Kidney epithelial cell (primary cell): Measurements from ENCODE around the gene TEX14. TPM values are rescaled to one million over a fixed set of nuclear protein-coding genes. Genes with fewer than 3 reads are reported as not detected.
A peak's percentile ranks its signal among the peaks of the same experiment; 100 is the strongest.
"Not testable (repeated sequence)": the region's sequence is repeated elsewhere in the genome, so short reads cannot be mapped to it uniquely, and the experiment has no call there.

ENCODE experiments used
- DNase-seq: peaks from one replicate; pipeline ENCODE4 v3.0.0-alpha.2; 2010; ENCODE audit warnings: low read depth
- H3K27me3 ChIP-seq: 2 replicates; pipeline ENCODE4 v1.6.0; 2011; ENCODE audit warnings: low read length; ENCODE audit not compliant: control insufficient read depth, insufficient read depth
- H3K36me3 ChIP-seq: 2 replicates; pipeline ENCODE4 v1.5.1; 2011; ENCODE audit warnings: low read length; ENCODE audit not compliant: control insufficient read depth, insufficient read depth
- H3K4me3 ChIP-seq: 2 replicates; pipeline ENCODE4 v1.5.1; 2011; ENCODE audit warnings: low read depth, mild to moderate bottlenecking, control low read depth, low read length
- total RNA-seq: library from RNA; depleted of rRNA; stranded (reverse); fragments of >200 nt; gene quantifications from 2 replicates; pipeline ENCODE4 v1.2.3, GENCODE V29; 2015
- TF ChIP-seq, protein P1 (sequence below): IDR thresholded peaks from 2 replicates; pipeline ENCODE4 v1.5.1; 2011; ENCODE audit warnings: mild to moderate bottlenecking, moderate library complexity, low read length, control low read depth, inconsistent platforms; ENCODE audit not compliant: insufficient read depth, poor library complexity, severe bottlenecking

TEX14 gene
- total RNA-seq, 1 donor from 2014 or later = 0.04 TPM

DNA sequence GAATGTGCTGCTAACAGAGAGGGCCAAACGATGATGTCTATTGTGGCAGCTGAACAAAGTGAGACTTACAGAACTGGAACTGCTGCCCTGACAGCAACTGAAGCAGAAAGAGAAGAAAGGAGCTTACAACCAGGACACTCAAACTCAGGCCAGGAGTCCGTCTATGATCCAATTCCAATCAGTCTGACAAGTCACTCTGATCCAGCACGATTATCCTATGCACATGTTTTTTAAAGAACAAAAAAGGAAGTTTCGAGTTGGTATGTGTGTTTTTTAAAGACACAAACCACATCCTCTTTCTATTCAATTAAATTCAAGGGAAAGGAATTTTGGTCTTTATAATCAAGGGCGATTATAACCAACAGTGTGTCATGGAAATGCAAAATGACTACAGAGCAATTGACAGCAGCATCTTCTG lies 135.0 kb downstream of the TEX14 start:
- H3K4me3 ChIP-seq = no peak overlapping the region
- no peaks in the 10 kb centered on the region for H3K36me3 ChIP-seq
- DNase-seq = no peak
- TF ChIP-seq, protein P1, sequence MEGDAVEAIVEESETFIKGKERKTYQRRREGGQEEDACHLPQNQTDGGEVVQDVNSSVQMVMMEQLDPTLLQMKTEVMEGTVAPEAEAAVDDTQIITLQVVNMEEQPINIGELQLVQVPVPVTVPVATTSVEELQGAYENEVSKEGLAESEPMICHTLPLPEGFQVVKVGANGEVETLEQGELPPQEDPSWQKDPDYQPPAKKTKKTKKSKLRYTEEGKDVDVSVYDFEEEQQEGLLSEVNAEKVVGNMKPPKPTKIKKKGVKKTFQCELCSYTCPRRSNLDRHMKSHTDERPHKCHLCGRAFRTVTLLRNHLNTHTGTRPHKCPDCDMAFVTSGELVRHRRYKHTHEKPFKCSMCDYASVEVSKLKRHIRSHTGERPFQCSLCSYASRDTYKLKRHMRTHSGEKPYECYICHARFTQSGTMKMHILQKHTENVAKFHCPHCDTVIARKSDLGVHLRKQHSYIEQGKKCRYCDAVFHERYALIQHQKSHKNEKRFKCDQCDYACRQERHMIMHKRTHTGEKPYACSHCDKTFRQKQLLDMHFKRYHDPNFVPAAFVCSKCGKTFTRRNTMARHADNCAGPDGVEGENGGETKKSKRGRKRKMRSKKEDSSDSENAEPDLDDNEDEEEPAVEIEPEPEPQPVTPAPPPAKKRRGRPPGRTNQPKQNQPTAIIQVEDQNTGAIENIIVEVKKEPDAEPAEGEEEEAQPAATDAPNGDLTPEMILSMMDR = no peak
- H3K27me3 ChIP-seq = peaks cover 2% of the 10 kb centered on the region

DNA sequence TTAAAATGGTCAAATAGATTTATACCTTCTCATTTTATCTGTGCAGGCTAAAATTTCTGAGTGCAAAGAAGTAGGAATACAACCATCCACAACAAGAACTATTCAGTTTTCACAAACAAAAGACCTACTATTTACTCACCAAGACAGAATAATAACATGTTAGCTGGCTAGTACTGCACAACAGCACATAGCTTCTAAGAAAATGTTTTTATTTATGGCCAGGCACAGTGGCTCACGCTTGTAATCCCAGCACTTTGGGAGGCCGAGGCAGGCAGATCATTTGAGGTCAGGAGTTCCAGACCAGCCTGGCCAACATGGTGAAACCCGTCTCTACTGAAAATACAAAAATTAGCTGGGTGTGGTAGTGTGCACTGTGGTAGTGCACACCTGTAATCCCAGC lies 136.7 kb downstream of the TEX14 start:
- not testable (repeated sequence) for H3K4me3 ChIP-seq, H3K36me3 ChIP-seq, DNase-seq, H3K27me3 ChIP-seq

DNA sequence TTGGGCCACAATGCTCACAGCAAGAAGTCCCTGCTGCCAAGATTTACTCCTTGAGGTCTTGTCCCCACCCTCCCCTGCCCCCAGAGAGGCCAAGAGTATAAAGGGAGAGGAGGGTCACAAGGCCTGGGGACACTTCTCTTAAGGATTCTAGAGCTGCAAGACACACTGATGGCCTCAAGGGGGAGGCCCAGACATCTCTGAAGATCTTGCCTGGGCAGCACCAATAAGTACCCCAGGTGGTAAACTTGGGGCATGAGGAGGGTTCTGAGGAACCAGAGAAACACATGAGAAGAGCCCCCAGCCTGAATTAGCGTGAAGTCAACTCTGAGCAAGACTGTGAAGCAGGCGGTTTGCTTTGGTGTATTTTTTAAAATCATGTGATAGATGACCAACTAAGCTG lies 150.6 kb downstream of the TEX14 start:
- Histone ChIP-seq H3K4me3 (no peak overlapping the region), H3K36me3 (no peaks in the 10 kb centered on the region), H3K27me3 (peaks cover 5% of the 10 kb centered on the region)
- DNase-seq = no peak
- TF ChIP-seq, protein P1 = peak; percentile 24

DNA sequence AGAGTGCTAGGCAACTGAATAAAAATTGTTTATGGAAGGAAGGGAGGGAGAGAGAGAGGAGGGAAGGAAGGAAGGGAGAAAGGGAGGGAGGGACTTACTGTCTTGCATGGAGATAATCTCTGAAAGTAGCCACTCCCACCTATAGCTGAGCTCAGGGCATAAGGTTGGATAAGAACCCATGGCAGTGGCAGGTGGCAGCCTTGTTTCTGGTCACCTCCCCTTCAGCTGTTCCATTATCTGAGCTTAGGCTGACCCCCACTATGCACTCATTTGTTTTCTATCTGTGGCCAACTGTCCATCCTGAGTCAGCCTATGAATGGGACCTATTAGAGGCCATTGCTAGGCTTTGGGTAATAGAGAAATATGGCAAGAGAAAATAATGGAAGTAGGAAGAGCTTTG lies 152.1 kb downstream of the TEX14 start:
- Histone ChIP-seq H3K4me3 (no peak overlapping the region), H3K36me3 (no peaks in the 10 kb centered on the region), H3K27me3 (peaks cover 5% of the 10 kb centered on the region)
- DNase-seq = no peak
- TF ChIP-seq, protein P1 = no peak

DNA sequence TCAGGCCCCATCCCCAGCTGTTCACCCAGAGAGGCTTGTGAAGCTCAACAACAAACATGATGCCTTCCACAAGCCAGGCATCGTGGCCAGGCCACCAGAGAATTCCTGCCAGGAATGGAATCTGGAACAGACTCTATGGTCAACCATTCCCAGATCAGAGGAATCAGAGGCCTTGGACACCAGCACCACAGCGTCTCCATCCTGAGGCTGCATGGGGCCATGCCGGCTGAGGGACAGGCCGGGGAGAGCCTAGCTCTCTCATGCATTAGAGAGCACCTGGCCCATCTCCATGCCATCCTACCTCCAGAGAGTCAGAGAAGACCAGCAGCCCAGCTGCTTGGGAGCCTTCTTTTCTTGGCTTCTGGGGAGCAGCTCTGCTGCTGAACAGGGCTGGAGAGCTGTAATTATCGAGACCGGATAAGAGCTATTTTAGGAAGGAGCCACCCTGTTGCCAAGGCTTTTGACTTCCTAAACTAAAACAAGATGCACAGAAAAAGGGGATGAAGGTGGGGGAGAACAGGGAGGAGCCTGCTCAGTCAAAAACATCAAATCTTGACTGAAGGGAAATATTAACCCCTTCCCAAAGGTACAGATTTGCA lies 152.9 kb downstream of the TEX14 start:
- Histone ChIP-seq H3K36me3 (no peaks in the 10 kb centered on the region), H3K4me3 (no peak overlapping the region), H3K27me3 (peaks cover 5% of the 10 kb centered on the region)
- no peak for DNase-seq
- TF ChIP-seq, protein P1 = no peak

DNA sequence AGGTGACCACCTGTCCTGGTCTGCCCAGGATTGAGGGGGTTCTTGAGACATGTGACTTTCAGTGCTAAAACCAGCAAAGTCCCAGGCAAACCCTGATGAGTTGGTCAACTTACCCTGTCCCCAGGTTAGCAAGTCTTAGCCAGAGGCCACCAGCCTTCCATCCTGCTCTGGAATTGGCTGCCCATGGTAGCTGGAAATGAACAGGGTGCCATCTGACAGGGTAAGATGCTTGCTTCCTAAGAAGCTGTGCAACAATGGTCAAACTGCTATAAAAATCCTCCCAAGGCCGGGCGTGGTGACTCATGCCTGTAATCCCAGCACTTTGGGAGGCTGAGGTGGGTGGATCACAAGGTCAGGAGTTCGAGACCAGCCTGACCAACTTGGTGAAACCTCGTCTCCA lies 154.6 kb downstream of the TEX14 start:
- Histone ChIP-seq H3K36me3 (no peaks in the 10 kb centered on the region), H3K4me3 (no peak overlapping the region), H3K27me3 (peaks cover 8% of the 10 kb centered on the region)
- DNase-seq = no peak
- TF ChIP-seq, protein P1 = no peak
